Measurements from ENCODE around the gene SLC25A21. TPM values are rescaled to one million over a fixed set of nuclear protein-coding genes. Genes with fewer than 3 reads are reported as not detected.

Gene SLC25A21
- total and polyA plus RNA-seq, 2 of the 13 experiments (the other 11 are each of a cell fraction or from before 2014, with no cell fraction given): 1.9 to 2.9 TPM

DNA sequence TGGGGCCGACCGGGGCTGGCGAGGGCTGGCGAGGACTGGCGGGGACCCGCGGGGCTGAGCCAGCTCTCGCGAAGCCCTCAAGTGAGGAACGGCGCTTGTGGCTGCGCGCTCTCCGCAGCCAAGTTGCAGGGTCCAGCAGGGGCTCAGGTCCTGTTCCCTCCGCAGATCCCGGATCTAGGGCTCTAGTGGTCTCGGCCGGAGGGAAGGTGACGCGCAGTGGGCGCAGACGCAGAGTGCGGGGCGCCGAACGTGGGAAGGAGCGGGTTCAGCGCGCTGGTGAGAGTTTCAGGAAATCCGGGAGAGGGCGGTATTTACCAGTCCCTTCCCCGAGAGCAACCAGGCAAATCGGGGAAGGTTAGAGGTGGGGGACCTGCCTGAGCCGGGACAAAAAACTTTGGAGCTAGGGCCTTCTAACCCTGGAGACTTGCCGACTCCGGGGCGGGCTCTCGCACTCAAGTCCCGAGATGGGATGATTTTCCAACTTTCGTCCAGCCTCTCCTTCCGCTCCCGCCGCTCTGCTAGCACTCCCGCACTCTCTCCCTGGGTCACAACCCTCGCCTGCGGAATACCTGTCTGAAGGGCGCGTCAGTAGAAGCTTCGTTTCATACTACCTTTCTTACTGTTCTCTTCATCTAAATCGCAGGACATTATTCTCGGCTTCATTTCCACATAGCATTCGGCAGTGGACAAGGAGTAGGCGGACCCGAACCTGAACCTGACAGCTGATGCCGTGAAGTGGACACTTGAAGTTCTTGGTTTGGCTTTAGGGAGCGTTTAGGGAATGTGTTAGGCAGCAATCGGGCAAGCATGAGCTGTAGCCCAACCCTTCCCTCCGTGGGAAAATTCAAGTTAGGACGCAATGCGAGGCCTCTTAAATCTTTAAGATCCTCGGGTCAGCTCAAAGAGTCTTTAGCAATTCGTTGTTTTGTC, 524.3 kb downstream of the SLC25A21 start (continued):
- TF ChIP-seq SNAPC2 (CRISPR knock-in tag; IDR thresholded peaks at IDR 0.05) (peak; percentile 58; the same call in 1 of the 2 replicates), ZBTB38 (CRISPR knock-in tag; IDR thresholded peaks at IDR 0.05) (peak; percentile 16; the same call in 1 of the 2 replicates), PAX8 (CRISPR knock-in tag; IDR thresholded peaks at IDR 0.05; ENCODE audit: borderline replicate concordance) (peak; percentile 89; the same call in 1 of the 2 replicates), ZNF451 (CRISPR knock-in tag; IDR thresholded peaks at IDR 0.05) (peak; percentile 50; the same call in 1 of the 2 replicates), ELF4 (CRISPR knock-in tag; IDR thresholded peaks at IDR 0.05; ENCODE audit: borderline replicate concordance) (no peak), SSRP1 (CRISPR knock-in tag; IDR thresholded peaks at IDR 0.05) (no peak), SALL1 (CRISPR knock-in tag; IDR thresholded peaks at IDR 0.05) (peak; percentile 37; the same call in 1 of the 2 replicates), MTA3 (CRISPR knock-in tag; IDR thresholded peaks at IDR 0.05) (0 out of 2 replicates have a peak, but pooled peaks have one; percentile 62), NR2C2 (CRISPR knock-in tag; IDR thresholded peaks at IDR 0.05; ENCODE audit: borderline replicate concordance) (no peak), HCFC1 (IDR thresholded peaks at IDR 0.05; ENCODE audit: low read depth, low read length) (no peak), ZNF781 (CRISPR knock-in tag; IDR thresholded peaks at IDR 0.05; ENCODE audit: borderline replicate concordance, not compliant biosample characterization) (no peak), ZBTB8A (CRISPR knock-in tag; IDR thresholded peaks at IDR 0.05; ENCODE audit: borderline replicate concordance, low read depth) (no peak), HOXA3 (CRISPR knock-in tag; IDR thresholded peaks at IDR 0.05) (peak; percentile 43; the same call in 1 of the 2 replicates)
- TF ChIP-seq, protein P1, sequence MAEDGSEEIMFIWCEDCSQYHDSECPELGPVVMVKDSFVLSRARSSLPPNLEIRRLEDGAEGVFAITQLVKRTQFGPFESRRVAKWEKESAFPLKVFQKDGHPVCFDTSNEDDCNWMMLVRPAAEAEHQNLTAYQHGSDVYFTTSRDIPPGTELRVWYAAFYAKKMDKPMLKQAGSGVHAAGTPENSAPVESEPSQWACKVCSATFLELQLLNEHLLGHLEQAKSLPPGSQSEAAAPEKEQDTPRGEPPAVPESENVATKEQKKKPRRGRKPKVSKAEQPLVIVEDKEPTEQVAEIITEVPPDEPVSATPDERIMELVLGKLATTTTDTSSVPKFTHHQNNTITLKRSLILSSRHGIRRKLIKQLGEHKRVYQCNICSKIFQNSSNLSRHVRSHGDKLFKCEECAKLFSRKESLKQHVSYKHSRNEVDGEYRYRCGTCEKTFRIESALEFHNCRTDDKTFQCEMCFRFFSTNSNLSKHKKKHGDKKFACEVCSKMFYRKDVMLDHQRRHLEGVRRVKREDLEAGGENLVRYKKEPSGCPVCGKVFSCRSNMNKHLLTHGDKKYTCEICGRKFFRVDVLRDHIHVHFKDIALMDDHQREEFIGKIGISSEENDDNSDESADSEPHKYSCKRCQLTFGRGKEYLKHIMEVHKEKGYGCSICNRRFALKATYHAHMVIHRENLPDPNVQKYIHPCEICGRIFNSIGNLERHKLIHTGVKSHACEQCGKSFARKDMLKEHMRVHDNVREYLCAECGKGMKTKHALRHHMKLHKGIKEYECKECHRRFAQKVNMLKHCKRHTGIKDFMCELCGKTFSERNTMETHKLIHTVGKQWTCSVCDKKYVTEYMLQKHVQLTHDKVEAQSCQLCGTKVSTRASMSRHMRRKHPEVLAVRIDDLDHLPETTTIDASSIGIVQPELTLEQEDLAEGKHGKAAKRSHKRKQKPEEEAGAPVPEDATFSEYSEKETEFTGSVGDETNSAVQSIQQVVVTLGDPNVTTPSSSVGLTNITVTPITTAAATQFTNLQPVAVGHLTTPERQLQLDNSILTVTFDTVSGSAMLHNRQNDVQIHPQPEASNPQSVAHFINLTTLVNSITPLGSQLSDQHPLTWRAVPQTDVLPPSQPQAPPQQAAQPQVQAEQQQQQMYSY (CRISPR knock-in tag; IDR thresholded peaks at IDR 0.05): 0 out of 2 replicates have a peak, but pooled peaks have one; percentile 53
- TF ChIP-seq, protein P2, sequence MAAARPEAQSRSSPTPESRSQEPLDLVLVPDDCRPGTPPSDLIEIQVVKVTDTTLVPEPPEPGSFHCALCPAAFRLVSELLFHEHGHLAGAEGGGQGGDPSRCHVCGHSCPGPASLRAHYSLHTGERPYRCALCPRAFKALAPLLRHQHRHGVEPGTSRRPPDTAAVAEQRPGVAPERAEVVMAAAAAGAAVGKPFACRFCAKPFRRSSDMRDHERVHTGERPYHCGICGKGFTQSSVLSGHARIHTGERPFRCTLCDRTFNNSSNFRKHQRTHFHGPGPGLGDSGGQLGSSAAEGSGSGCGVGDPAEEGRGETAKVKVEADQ (CRISPR knock-in tag; IDR thresholded peaks at IDR 0.05; ENCODE audit: borderline replicate concordance): 0 out of 2 replicates have a peak, but pooled peaks have one; percentile 83
- TF ChIP-seq, protein P3, sequence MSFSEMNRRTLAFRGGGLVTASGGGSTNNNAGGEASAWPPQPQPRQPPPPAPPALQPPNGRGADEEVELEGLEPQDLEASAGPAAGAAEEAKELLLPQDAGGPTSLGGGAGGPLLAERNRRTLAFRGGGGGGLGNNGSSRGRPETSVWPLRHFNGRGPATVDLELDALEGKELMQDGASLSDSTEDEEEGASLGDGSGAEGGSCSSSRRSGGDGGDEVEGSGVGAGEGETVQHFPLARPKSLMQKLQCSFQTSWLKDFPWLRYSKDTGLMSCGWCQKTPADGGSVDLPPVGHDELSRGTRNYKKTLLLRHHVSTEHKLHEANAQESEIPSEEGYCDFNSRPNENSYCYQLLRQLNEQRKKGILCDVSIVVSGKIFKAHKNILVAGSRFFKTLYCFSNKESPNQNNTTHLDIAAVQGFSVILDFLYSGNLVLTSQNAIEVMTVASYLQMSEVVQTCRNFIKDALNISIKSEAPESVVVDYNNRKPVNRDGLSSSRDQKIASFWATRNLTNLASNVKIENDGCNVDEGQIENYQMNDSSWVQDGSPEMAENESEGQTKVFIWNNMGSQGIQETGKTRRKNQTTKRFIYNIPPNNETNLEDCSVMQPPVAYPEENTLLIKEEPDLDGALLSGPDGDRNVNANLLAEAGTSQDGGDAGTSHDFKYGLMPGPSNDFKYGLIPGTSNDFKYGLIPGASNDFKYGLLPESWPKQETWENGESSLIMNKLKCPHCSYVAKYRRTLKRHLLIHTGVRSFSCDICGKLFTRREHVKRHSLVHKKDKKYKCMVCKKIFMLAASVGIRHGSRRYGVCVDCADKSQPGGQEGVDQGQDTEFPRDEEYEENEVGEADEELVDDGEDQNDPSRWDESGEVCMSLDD (CRISPR knock-in tag; IDR thresholded peaks at IDR 0.05; ENCODE audit: borderline replicate concordance): no peak
- TF ChIP-seq, protein P4, sequence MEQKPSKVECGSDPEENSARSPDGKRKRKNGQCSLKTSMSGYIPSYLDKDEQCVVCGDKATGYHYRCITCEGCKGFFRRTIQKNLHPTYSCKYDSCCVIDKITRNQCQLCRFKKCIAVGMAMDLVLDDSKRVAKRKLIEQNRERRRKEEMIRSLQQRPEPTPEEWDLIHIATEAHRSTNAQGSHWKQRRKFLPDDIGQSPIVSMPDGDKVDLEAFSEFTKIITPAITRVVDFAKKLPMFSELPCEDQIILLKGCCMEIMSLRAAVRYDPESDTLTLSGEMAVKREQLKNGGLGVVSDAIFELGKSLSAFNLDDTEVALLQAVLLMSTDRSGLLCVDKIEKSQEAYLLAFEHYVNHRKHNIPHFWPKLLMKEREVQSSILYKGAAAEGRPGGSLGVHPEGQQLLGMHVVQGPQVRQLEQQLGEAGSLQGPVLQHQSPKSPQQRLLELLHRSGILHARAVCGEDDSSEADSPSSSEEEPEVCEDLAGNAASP (CRISPR knock-in tag; IDR thresholded peaks at IDR 0.05; ENCODE audit: borderline replicate concordance): peak; percentile 35; the same call in 1 of the 2 replicates
- TF ChIP-seq, protein P5, sequence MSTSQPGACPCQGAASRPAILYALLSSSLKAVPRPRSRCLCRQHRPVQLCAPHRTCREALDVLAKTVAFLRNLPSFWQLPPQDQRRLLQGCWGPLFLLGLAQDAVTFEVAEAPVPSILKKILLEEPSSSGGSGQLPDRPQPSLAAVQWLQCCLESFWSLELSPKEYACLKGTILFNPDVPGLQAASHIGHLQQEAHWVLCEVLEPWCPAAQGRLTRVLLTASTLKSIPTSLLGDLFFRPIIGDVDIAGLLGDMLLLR (CRISPR knock-in tag; IDR thresholded peaks at IDR 0.05): peak; percentile 76; the same call in 1 of the 2 replicates
